Measurements from ENCODE around the gene DOCK4. TPM values are rescaled to one million over a fixed set of nuclear protein-coding genes. Genes with fewer than 3 reads are reported as not detected.

The DOCK4 gene
- total and polyA plus RNA-seq, 10 of the 15 experiments (the other 5 are each of a cell fraction or from before 2014, with no cell fraction given) = 0.03 to 0.73 (median 0.38) TPM

DNA sequence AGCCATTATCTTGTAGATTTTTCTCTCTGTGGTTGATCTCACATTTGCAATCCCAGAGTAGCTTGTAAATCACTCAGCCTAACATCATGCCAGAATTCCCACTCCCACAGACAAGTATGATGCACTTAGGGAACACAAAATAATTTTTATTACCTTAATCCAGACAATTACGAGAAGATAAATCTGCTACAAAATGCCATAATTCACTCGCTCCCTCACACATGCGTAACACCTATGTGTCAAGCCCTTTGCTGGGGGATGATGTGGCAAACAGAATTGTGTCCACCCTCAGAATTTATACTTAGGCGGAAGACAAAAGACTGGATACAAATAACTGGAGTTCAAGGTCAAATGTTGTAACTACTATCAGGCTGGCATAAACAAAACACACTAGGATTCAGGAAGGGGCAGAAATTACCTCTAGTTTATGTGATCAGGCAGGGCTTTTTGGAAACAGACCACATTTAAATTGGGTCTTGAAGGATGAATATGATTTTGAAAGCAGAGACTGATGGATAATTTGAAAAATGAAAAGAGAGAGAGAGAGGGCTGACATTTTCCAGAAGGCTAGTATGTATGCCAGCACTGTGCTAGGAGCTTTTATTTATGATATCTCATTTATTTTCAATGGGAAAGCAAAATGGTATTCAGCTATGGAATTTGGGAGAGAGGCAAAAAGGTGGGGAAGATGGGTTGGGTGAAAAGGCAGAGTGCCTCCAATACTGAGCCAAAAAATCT is 69.8 kb downstream of the DOCK4 start (continued):
- TF ChIP-seq, protein P1, sequence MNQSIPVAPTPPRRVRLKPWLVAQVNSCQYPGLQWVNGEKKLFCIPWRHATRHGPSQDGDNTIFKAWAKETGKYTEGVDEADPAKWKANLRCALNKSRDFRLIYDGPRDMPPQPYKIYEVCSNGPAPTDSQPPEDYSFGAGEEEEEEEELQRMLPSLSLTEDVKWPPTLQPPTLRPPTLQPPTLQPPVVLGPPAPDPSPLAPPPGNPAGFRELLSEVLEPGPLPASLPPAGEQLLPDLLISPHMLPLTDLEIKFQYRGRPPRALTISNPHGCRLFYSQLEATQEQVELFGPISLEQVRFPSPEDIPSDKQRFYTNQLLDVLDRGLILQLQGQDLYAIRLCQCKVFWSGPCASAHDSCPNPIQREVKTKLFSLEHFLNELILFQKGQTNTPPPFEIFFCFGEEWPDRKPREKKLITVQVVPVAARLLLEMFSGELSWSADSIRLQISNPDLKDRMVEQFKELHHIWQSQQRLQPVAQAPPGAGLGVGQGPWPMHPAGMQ (IDR thresholded peaks at IDR 0.05; ENCODE audit: borderline replicate concordance) = no peak
- TF ChIP-seq, protein P2, sequence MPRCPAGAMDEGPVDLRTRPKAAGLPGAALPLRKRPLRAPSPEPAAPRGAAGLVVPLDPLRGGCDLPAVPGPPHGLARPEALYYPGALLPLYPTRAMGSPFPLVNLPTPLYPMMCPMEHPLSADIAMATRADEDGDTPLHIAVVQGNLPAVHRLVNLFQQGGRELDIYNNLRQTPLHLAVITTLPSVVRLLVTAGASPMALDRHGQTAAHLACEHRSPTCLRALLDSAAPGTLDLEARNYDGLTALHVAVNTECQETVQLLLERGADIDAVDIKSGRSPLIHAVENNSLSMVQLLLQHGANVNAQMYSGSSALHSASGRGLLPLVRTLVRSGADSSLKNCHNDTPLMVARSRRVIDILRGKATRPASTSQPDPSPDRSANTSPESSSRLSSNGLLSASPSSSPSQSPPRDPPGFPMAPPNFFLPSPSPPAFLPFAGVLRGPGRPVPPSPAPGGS (IDR thresholded peaks at IDR 0.05; ENCODE audit: borderline replicate concordance, insufficient read depth, low read depth, low read length, poor library complexity, severe bottlenecking) = no peak
- TF ChIP-seq, protein P3, sequence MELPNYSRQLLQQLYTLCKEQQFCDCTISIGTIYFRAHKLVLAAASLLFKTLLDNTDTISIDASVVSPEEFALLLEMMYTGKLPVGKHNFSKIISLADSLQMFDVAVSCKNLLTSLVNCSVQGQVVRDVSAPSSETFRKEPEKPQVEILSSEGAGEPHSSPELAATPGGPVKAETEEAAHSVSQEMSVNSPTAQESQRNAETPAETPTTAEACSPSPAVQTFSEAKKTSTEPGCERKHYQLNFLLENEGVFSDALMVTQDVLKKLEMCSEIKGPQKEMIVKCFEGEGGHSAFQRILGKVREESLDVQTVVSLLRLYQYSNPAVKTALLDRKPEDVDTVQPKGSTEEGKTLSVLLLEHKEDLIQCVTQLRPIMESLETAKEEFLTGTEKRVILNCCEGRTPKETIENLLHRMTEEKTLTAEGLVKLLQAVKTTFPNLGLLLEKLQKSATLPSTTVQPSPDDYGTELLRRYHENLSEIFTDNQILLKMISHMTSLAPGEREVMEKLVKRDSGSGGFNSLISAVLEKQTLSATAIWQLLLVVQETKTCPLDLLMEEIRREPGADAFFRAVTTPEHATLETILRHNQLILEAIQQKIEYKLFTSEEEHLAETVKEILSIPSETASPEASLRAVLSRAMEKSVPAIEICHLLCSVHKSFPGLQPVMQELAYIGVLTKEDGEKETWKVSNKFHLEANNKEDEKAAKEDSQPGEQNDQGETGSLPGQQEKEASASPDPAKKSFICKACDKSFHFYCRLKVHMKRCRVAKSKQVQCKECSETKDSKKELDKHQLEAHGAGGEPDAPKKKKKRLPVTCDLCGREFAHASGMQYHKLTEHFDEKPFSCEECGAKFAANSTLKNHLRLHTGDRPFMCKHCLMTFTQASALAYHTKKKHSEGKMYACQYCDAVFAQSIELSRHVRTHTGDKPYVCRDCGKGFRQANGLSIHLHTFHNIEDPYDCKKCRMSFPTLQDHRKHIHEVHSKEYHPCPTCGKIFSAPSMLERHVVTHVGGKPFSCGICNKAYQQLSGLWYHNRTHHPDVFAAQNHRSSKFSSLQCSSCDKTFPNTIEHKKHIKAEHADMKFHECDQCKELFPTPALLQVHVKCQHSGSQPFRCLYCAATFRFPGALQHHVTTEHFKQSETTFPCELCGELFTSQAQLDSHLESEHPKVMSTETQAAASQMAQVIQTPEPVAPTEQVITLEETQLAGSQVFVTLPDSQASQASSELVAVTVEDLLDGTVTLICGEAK (IDR thresholded peaks at IDR 0.05; ENCODE audit: borderline replicate concordance) = no peak
- TF ChIP-seq SP1 (IDR thresholded peaks at IDR 0.05; ENCODE audit: low read depth, low read length) (no peak), TCF3 (IDR thresholded peaks at IDR 0.05; ENCODE audit: borderline replicate concordance, insufficient read depth, low read depth, low read length) (no peak), BCL11A (IDR thresholded peaks at IDR 0.05; ENCODE audit: low read depth, low read length) (no peak), LARP7 (IDR thresholded peaks at IDR 0.05) (no peak), CHD1 (IDR thresholded peaks at IDR 0.05; ENCODE audit: low read depth, low read length) (no peak), MTA2 (IDR thresholded peaks at IDR 0.05; ENCODE audit: low read depth) (no peak), POLR2A (IDR thresholded peaks at IDR 0.05; ENCODE audit: low read depth, low read length) (no peak), ZNF217 (IDR thresholded peaks at IDR 0.05) (no peak), SMARCA5 (IDR thresholded peaks at IDR 0.05) (no peak), EZH2 (IDR thresholded peaks at IDR 0.05; ENCODE audit: borderline replicate concordance, control insufficient read depth, low read depth, low read length) (no peak), RELB (IDR thresholded peaks at IDR 0.05; ENCODE audit: low read depth) (no peak)
